GM18526 (cell line): Measurements from ENCODE around the gene OXNAD1.

Experiments used
- POLR2A ChIP-seq: IDR thresholded peaks from 3 replicates; pipeline ENCODE4 v1.6.1; 2011; ENCODE audit not compliant: insufficient read length; ENCODE audit errors: extremely low read depth

OXNAD1 gene

DNA sequence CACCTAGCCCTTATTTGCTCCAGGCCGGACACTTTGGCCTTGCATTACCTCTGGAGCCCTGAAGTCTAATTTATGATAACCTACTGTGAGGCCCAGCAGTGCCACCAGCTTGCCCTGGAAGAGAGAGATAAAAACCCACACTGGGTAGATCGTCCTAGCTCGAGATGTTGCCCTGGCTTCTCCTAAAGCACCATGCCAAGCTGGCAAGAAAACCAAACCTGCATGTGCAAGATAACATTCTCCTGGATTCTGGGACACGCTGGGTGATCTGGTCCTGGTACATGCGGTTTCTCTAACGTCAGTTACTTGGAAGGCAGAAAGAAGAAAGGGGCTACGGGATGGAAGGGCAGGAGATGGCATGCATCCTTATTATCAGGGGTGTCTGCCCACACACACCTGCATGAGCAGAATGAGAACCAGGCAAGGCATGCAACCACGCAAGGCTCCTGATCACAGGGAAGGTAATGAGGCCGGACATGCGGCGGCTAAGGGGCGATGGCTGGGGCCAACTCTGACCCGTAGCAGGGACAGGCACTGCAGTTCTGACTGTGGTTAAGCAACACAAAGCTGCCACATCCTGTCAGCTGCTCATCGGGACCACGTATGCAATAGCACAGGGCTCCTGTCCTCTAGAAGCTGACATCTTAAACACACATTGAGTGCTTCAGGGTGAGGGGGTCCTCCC lies 73.0 kb downstream of the OXNAD1 start:
- TF ChIP-seq POLR2A, result no peak

DNA sequence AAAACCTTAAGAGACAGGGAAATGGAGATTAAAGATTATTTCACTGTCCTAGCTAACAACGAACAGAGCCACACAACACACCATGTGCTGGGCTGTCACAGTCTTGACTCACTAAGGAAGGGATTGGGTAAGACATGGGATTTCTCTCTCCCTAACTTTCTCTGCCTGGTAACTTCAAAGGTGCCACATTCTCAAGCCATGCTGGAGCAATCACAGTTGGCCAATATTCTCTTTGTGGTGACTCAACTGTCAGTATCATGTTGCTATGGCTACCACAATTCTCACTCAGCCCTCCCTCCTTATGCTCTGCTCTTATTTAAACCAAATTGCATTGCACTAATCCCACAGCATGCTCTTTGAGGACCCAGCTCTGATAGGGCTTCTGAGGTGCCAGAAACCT lies 74.0 kb downstream of the OXNAD1 start:
- TF ChIP-seq POLR2A, result no peak

DNA sequence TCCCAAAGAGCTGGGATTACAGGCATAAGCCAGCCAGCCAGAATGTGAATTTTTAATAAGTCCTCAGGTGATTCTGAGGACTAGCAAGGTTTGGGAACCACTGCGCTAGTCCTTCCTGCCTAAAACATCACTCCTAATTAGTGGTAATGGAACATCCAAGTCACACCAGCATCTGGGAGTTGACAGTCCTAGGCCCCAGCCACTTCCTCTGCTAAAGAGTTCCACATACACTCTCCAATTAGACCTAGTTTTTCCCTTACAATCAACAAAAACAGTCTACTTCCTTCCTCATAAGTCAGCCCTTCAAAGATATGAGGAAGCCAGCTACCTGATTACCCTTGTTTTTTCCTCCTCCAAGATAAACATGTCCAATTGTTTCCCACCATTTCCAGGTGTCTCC lies 78.1 kb downstream of the OXNAD1 start:
- TF ChIP-seq POLR2A, result no peak

DNA sequence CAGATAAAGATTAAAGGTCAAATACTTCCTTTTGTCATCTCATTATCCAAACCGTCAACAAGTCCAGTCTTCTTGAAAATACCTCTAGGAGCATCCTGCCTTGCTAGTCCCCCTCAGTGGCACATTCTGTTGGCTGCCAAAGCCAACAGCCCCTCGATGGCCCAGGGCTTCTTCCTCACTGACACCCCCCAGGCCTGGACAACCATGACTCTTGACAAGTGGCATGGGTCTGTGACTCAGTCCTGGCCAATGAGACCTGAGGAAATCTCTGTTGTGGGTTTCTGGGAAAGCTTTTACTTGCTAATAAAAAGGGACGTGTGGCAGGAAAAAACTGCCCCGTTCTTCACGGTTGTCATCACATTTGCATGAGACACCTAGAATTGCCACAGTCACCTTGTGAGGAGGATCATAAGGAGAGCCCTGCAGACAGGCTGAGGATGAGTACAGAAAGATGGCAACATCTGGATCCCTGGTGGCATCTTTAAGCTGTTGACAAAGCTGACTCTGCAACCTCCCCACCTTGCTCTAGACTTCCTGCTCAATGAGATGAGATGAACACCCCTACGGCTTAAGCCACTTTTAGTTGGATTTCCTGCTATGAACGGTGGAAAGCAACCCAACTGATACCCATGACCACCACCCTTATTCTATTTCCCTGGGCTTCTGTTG lies 81.5 kb downstream of the OXNAD1 start:
- TF ChIP-seq POLR2A, result no peak

DNA sequence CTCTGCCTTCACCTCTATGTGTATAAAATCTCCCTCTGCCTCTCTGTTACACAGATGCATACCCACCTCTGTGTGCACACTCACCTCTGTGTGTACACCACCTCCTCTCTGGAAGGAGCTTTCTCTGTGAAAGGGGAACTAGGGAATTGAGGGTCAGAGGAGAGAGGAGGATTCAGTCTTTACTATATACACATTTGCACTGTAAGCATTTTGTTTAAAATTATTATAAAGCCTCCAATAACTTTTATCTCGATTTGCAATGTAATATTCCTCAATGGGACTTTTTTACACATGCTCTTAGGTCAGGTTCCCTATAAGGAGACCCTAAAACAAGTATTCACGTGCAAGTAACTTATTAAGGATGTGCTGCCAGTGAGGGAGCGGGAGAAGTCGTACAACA lies 82.5 kb downstream of the OXNAD1 start:
- no peak for TF ChIP-seq POLR2A

DNA sequence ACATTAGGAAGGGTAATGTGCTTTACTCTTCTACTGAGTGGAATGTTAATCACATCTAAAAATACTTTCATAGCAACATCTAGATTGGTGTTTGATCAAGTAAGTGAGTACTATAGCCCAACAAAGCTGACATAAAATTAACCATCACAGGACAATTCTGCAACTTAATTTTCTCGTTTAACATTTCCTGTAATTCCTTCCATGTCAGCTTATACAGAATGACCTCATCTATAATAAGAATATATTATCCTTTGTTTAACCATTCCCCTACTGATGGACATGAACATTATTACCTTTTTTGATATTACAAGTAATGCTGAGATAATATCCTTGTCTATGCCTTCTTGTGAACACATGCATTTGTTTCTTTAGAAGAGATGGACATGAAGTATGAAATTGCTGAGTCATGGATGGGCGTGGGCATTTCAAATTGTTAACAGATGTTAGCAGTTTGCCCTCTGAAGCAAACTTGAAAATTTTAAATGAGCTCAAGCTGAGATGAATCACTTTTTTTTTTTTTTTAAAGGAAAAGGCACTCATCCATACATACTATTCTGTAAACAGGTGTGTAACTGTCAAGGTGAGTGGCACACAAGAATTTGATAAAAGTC lies 85.1 kb downstream of the OXNAD1 start:
- no peak for TF ChIP-seq POLR2A

DNA sequence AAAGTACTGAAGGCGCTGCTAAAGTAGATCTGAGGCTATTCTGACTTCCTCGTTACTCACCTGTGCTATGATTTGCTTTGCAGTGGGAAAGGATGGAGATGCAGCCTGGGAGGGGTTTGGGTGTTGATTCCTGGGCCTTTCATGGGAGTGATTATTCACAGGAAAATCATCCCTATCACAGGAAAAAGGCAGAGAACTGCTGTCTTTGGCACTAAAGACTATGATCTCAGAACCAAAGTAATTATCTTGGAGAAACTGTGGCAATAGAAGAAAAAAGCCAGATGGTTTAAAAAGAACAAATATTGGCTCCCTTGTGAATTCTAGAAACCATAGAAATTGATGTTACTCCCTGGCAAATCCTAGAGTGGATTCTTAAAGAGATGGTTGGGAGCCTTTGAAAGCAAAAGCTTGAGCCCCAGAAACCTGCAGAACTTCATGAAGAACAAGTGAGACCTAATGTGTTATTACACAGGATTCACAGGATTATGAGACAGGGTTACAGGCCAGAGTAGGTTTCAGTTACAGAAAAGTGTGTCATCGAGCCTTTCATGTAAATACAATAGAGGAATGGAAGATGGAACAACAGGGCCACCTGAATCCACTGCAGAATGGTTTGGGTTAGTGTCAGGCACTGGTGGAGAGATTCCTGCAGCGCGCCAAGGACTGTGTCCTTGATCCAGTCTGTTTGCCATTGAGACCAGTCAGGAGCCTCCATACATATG lies 85.7 kb downstream of the OXNAD1 start:
- no peak for TF ChIP-seq POLR2A

DNA sequence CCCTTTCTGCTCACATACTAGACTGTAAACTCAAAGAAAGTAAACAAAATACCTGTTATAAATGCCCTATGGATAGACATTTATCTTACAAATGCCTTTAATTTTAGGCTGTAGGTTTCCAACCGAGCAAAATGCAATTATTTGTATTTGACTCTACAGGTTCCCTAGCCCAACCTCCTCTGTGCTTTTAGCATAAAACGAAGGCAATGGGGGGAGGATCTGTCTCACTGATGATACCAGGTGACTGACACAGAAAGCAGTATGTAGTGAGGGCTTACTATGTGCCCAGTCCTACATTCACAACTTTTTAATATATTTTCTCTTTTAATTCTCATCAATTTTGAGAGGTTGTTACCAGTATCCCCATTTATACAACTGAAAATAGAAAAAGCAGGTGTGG lies 87.4 kb downstream of the OXNAD1 start:
- no peak for TF ChIP-seq POLR2A

DNA sequence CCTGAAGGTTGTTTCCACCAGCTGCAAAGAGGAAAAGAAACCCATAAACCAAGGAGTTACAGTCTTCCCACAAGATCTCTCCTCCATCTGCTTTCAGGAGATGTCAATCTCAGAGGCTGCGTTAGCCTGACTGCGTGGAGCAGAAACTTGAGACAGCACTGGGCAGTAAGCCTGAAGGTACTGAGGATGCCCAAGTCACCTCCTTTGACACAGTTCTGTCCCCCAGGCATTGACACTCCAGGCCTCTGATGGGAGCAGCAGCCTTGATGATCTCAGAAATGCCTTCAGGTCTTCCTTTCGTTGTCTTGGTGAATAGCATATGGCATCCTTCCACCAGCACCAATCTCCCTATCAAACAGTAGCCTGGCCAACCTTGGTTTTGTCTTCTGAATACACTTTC lies 89.3 kb downstream of the OXNAD1 start:
- no peak for TF ChIP-seq POLR2A
